Glomerular endothelial cell (primary cell): ENCODE data around the gene CCDC138. TPM values are rescaled to one million over a fixed set of nuclear protein-coding genes. Genes with fewer than 3 reads are reported as not detected.
"Not testable (repeated sequence)": the region's sequence is repeated elsewhere in the genome, so short reads cannot be mapped to it uniquely, and the experiment has no call there.

Experiments
- DNase-seq: peaks from one replicate; pipeline ENCODE4 v3.0.0-alpha.2; 2011; ENCODE audit warnings: low read depth, low spot score; ENCODE audit errors: extremely low read depth
- total RNA-seq: library from RNA; depleted of rRNA; stranded (reverse); fragments of >200 nt; gene quantifications from 2 replicates; pipeline ENCODE4 v1.2.3, GENCODE V29; 2015

CCDC138 gene
- total RNA-seq, result 2.1 and 2.9 TPM in 2 replicates

- DNase-seq, result no peak
These were observed at the start of gene CCDC138 for GRCh38 chr2:108786354-108787215. TSS of gene CCDC138 (plus strand) at chr2:108786771. CDS start at chr2:108786823, 52 bp downstream.

GRCh38 chr2:108757973-108758372, 28.6 kb upstream of the CCDC138 start:
- not testable (repeated sequence) for DNase-seq

DNA sequence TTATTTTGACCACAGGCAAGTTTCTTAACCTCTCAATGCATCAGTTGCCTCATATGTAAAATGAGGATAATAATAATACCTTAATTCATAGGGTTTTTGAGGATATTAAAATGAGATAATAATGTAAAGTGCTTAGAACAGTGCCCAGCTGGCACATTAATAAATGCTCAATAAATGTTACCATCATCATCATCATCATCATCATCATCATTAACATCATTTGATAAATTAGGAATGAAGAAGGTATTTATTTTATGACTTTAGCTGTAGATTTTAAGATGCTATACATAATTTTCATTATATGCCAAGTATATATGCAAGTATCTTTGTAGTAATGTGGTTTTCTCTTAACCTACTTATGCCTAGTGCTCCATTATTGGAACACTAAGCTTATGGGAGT, 24.0 kb upstream of the CCDC138 start:
- DNase-seq, result not testable (repeated sequence)

GRCh38 chr2:108766671-108767070, 19.9 kb upstream of the CCDC138 start:
- DNase-seq, result not testable (repeated sequence)

- not testable (repeated sequence) for DNase-seq
These were observed 18.7 kb upstream of the CCDC138 start for GRCh38 chr2:108767859-108768258.

- no peak for DNase-seq
These were observed 10.1 kb upstream of the CCDC138 start for GRCh38 chr2:108776475-108776874.

DNA sequence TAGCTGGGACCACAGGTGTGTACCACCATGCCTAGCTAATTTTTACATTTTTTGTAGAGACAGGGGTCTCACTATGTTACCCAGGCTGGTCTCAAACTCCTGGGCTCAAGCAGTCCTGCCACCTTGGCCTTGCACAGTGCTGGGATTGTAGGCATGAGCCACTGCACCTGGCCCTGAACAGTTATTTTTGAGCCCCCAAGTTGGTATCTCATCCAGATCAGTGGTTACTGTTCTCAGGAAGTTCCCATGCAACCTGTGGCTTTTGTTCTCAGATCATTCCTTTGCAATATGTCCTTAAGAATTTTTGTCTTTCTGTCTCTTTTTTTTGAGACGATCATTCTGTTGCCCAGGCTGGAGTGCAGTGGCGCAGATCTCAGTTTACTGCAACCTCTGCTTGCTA, 7.7 kb upstream of the CCDC138 start:
- no peak for DNase-seq

GRCh38 chr2:108786008-108786353, 590 bp upstream of the CCDC138 start:
- no peak for DNase-seq

GRCh38 chr2:108787216-108787541, 608 bp downstream of the CCDC138 start:
- DNase-seq, result no peak

DNA sequence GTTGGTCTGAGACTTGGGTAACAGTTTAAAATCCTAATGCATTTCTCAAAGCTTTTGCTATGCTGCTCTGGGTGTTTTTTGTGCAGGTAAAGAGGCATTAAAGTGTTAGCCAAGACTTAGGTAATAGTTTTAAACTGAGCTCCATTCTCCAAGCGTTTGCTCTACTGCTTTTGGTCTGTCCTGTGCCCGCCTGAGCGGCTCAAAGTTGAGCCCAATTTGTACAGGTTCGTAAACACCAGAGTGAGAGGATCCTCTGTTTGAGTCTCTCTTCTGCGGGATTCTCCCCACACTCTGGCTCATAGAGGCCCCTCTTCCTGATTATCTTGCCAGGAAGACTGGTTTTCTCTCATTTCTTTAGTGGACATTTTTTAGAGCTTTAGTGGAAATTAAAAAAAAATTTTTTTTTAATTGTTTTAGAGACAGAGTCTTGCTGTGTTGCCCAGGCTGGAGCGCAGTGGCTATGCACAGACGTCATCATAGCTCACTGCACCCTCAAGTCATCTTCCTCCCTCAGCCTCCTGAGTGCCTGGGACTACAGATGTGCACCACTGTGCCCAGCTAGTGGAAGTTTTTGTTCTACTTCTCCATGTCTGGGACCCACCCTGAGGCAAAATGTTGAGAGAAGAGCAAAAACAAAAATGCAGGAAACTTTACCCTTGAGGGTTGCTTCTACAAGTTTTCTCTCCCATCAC, 16.6 kb downstream of the CCDC138 start:
- DNase-seq, result no peak

DNA sequence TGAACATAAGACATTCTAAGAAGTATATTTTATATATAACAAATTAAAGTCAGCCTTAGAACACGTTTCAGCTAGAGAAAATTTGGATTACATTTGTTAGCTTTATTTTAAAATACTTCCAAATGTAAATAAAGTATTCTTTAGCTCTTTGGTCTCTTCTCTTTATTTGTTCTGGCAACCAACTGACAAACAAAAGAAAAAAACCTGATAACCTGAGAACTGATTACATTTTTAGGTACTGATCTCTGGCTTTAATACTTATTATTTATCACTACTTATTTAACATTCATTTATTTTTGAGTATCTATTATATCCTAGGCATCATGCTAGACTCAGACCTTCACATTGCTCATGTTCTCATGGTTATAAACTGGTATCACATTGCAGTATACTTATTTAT, 18.5 kb downstream of the CCDC138 start:
- no peak for DNase-seq

DNA sequence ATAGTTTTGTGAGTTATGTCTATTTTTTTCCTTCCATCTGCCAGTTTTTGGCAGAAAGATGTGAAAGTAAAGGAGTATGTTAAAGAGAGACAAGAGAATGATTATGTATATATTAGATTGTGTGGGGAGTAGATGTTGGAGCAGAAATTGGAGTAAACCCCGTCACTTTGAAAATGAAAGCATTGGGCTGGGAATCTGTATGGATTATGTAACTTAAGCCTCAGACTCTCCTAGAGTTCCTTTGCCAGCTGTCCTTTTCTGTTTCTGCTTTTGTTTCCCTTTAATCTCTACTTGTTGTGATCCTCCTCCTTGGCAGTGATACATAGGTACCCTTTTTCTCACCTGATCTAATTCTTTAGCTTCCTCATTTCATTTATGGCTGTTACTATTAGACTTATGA, 19.2 kb downstream of the CCDC138 start:
- DNase-seq, result no peak

DNA sequence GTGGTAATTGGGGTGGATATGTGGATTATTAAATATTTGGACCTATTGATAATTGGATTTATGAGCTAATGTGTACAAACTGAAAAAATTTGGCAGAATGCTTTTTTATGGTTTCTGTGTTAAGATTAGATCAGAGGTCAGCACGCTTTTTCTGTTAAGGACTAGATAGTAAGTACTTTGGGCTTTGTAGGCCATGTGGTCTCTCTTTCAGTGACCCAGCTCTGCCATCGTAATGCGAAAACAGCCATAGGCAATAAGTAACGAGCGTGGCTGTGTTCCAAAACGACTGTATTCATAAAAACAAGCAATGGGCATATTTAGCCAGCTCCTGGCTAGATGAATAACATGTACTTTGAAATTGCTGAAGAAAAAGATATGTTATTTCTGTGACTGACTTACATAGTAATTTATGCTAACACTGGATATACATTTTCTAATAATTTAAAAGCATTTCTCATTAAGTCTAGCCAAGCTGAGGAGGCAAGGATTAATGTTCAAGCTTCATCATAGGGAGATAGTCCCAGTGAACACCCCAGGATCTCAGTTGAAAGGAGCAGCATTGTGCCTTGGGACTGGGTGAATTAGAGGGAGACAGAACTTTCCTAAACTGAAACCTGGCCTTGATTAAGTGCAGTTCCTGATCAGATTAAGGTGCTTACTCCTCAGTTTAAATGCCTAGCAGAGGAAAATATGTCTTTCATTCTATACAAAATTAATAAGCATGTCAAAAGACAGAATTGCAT, 20.0 kb downstream of the CCDC138 start:
- DNase-seq, result no peak

- DNase-seq, result no peak
These were observed 23.4 kb downstream of the CCDC138 start for GRCh38 chr2:108809936-108810335.

GRCh38 chr2:108810993-108811957, 24.7 kb downstream of the CCDC138 start:
- DNase-seq, result no peak

GRCh38 chr2:108813732-108814131, 27.2 kb downstream of the CCDC138 start:
- DNase-seq, result no peak

- DNase-seq, result no peak
These were observed 33.9 kb downstream of the CCDC138 start for GRCh38 chr2:108820482-108820881.

GRCh38 chr2:108823286-108823685, 36.7 kb downstream of the CCDC138 start:
- DNase-seq, result no peak

- no peak for DNase-seq
These were observed 37.9 kb downstream of the CCDC138 start for GRCh38 chr2:108824316-108825070.

DNA sequence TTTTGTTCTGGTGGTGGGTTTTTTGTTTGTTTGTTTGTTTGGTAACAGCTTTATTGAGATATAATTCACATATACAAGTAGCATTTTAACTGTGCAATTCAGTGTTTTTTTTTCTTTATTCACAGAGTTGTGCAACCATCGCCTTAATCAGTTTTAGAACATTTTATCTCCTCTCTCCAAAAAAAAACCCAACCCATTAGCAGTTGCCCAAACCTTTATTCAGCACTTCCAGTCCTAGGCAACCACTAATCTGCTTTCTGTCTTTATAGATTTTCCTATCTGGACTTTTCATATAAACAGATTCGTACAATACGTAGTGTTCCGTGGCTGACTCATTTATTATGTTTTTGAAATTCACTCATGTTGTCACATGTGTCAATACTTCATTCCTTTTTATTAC, 38.7 kb downstream of the CCDC138 start:
- DNase-seq, result no peak
